K562 (cell line): Measurements from ENCODE around the gene DLGAP3. TPM values are rescaled to one million over a fixed set of nuclear protein-coding genes. Genes with fewer than 3 reads are reported as not detected.

Source experiments
- EP300 ChIP-seq: IDR thresholded peaks from 2 replicates; pipeline ENCODE4 v1.6.1; 2012; ENCODE audit warnings: low read length, improper control_type of control experiment
- ESRRB ChIP-seq: fragments of 250-450 bp; sonication (Bioruptor Pico); IDR thresholded peaks from 2 replicates; pipeline ENCODE4 v1.5.0; 2020; ENCODE audit warnings: mild to moderate bottlenecking, moderate library complexity, borderline replicate concordance
- FOXK2 ChIP-seq, 2 experiments: fragments of 450-650 bp; IDR thresholded peaks in 1 of 2; conservative IDR thresholded peaks in 1 of 2; 2 replicates each; pipeline ENCODE4 v1.6.1; 2016; ENCODE audit warnings: low read depth in 2 of 2, mild to moderate bottlenecking in 1 of 2
- HIVEP1 ChIP-seq: fragments of 250-450 bp; sonication (Bioruptor Pico); IDR thresholded peaks from 2 replicates; pipeline ENCODE4 v1.4.0; 2020; ENCODE audit warnings: mild to moderate bottlenecking
- MEF2D ChIP-seq: conservative IDR thresholded peaks from 2 replicates; pipeline ENCODE4 v1.6.1; 2016; ENCODE audit warnings: low read depth, missing genetic modification characterization, missing compliant biosample characterization
- NCOA4 ChIP-seq: fragments of 450-650 bp; IDR thresholded peaks from 2 replicates; pipeline ENCODE4 v1.6.1; 2018; ENCODE audit warnings: mild to moderate bottlenecking; ENCODE audit not compliant: partially characterized antibody
- PATZ1 ChIP-seq: fragments of 250-450 bp; sonication (Bioruptor Pico); IDR thresholded peaks from 2 replicates; pipeline ENCODE4 v1.5.0; 2020; ENCODE audit warnings: mild to moderate bottlenecking, borderline replicate concordance
- POLR2G ChIP-seq: fragments of 200-400 bp; formaldehyde crosslinking; IDR thresholded peaks from 2 replicates; pipeline ENCODE4 v1.6.1; 2017; ENCODE audit warnings: low read depth, mild to moderate bottlenecking, antibody characterized with exemption, low read length, moderate library complexity
- TAF7 ChIP-seq: fragments of 450-650 bp; IDR thresholded peaks from 2 replicates; pipeline ENCODE4 v1.6.1; 2016; ENCODE audit warnings: missing genetic modification characterization, missing compliant biosample characterization
- ZBED1 ChIP-seq: IDR thresholded peaks from 2 replicates; pipeline ENCODE4 v1.6.1; 2014
- ZKSCAN8 ChIP-seq: fragments of 200-800 bp; sonication (Bioruptor generic); IDR thresholded peaks from 2 replicates; pipeline ENCODE4 v1.6.1; 2016; ENCODE audit warnings: missing genetic modification characterization, missing compliant biosample characterization
- ZNF174 ChIP-seq: fragments of 250-450 bp; sonication (Bioruptor Pico); IDR thresholded peaks from 2 replicates; pipeline ENCODE4 v1.4.0; 2020; ENCODE audit warnings: mild to moderate bottlenecking
- ZNF282 ChIP-seq: sonication (generic); formaldehyde crosslinking; IDR thresholded peaks from 2 replicates; pipeline ENCODE4 v1.8.1; 2023; ENCODE audit warnings: missing genetic modification reagents
- ZNF592 ChIP-seq: fragments of 450-650 bp; IDR thresholded peaks from 2 replicates; pipeline ENCODE4 v1.6.1; 2017; ENCODE audit warnings: antibody characterized with exemption, mild to moderate bottlenecking
- polyA plus RNA-seq, 8 experiments: library from polyadenylated mRNA; depleted of rRNA in 4 of 8; stranded (reverse) in 5 of 8; unstranded in 3 of 8; fragments of >200 nt; fragmentation: Nextera tagmentation in 2 of 8; fragmentation: Illumina TruSeq in 1 of 8; extraction: Ambion mirVana in 2 of 8; extraction: Trizol in 1 of 8; gene quantifications; 2 replicates each; pipeline versions ENCODE4 v1.2.1 to v1.2.3, GENCODE V29; 2011 to 2014; ENCODE audit warnings: inconsistent platforms in 1 of 8, missing spikeins in 1 of 8
- total RNA-seq, 7 experiments: library from RNA; depleted of rRNA in 6 of 7; stranded (reverse); fragments of >200 nt in 6 of 7; fragmentation: Illumina TruSeq in 2 of 7; extraction: Trizol in 2 of 7; gene quantifications; 2 replicates each; pipeline versions ENCODE4 v1.2.1 to v1.2.3, GENCODE V29; 2011 to 2021; ENCODE audit warnings: low replicate concordance in 1 of 7
- TF ChIP-seq, protein P1 (sequence below): fragments of 450-650 bp; formaldehyde crosslinking; IDR thresholded peaks from 2 replicates; pipeline ENCODE4 v1.4.0; 2020; ENCODE audit warnings: mild to moderate bottlenecking
- TF ChIP-seq, protein P2 (sequence below), 3 experiments: fragments of 200-800 bp in 1 of 3; fragments of 250-450 bp in 1 of 3; fragments of 450-650 bp in 1 of 3; sonication (Bioruptor Pico) in 1 of 3; sonication (Bioruptor generic) in 1 of 3; formaldehyde crosslinking in 1 of 3; IDR thresholded peaks; 2 replicates each; pipeline versions ENCODE4 v1.6.1 to v1.8.0; 2016 to 2022; ENCODE audit warnings: mild to moderate bottlenecking in 2 of 3, missing genetic modification characterization in 2 of 3, missing compliant biosample characterization in 1 of 3, moderate library complexity in 1 of 3

The DLGAP3 gene
- total and polyA plus RNA-seq, 9 of the 15 experiments (the other 6 are each of a cell fraction or from before 2014, with no cell fraction given), result 0.01 to 0.16 (median 0.07) TPM; not detected in 6

DNA sequence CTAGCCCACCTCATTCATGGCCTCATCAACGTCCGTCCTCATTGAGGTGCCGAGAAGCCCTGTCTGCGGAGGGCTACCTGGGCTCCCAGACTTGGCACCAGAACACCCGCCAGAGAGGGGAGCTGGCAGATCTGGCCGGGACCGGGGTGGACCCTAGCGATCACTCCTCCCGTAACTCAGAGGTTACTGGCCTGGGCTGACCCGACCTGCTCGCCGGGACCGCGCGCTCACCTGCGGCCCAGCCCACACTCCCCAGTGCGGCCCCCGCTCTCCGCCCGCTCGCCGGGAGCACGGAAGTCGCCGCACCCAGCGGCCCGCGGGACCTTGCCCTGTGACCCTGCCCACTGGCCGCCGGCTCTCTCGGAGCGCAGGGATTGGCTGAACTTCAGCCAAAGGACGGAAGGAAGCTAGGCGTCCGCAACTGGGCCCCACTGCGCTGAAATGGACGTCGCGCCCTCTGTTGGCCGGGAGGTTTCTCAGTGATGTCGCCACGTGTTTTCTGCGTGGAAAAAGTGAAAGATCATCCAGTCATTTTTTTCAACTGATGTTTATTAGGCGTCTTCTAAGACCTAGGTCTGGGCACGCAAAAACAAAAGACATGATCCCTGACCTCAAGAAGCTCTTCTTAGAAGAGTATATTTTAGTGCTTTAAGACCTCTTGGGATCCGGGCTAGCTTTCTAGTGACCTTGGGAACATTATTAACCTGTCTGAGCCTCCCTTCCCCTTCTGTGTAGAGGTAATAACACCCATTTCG lies 69.8 kb downstream of the DLGAP3 start, which contains the start of gene SMIM12 (continued):
- TF ChIP-seq TAF7 (tag) (no peak), MEF2D (no peak; the same call in 1 of the 2 replicates), ZNF174 (CRISPR knock-in tag) (no peak), PATZ1 (CRISPR knock-in tag) (no peak), ZKSCAN8 (no peak), HIVEP1 (CRISPR knock-in tag) (no peak), POLR2G (peak; percentile 100), EP300 (peak; percentile 68), FOXK2 (conservative IDR thresholded peaks at IDR 0.05 in 1 of 2, IDR thresholded peaks at IDR 0.05 in 1 of 2; ENCODE audit: low read depth in 2 of 2) (peak; percentile 80 to 88), NCOA4 (no peak), ZNF592 (peak; percentile 95), ESRRB (no peak), ZNF282 (CRISPR knock-in tag) (no peak; the same call in 1 of the 2 replicates), ZBED1 (no peak)
- TF ChIP-seq, protein P1, sequence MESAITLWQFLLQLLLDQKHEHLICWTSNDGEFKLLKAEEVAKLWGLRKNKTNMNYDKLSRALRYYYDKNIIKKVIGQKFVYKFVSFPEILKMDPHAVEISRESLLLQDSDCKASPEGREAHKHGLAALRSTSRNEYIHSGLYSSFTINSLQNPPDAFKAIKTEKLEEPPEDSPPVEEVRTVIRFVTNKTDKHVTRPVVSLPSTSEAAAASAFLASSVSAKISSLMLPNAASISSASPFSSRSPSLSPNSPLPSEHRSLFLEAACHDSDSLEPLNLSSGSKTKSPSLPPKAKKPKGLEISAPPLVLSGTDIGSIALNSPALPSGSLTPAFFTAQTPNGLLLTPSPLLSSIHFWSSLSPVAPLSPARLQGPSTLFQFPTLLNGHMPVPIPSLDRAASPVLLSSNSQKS, result no peak
- TF ChIP-seq, protein P2, sequence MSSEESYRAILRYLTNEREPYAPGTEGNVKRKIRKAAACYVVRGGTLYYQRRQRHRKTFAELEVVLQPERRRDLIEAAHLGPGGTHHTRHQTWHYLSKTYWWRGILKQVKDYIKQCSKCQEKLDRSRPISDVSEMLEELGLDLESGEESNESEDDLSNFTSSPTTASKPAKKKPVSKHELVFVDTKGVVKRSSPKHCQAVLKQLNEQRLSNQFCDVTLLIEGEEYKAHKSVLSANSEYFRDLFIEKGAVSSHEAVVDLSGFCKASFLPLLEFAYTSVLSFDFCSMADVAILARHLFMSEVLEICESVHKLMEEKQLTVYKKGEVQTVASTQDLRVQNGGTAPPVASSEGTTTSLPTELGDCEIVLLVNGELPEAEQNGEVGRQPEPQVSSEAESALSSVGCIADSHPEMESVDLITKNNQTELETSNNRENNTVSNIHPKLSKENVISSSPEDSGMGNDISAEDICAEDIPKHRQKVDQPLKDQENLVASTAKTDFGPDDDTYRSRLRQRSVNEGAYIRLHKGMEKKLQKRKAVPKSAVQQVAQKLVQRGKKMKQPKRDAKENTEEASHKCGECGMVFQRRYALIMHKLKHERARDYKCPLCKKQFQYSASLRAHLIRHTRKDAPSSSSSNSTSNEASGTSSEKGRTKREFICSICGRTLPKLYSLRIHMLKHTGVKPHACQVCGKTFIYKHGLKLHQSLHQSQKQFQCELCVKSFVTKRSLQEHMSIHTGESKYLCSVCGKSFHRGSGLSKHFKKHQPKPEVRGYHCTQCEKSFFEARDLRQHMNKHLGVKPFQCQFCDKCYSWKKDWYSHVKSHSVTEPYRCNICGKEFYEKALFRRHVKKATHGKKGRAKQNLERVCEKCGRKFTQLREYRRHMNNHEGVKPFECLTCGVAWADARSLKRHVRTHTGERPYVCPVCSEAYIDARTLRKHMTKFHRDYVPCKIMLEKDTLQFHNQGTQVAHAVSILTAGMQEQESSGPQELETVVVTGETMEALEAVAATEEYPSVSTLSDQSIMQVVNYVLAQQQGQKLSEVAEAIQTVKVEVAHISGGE (CRISPR knock-in tag; IDR thresholded peaks at IDR 0.05), result peak in 1 of 3 experiments; percentile 85; a peak in 3 of 6 replicates
